ENCODE measurements around the gene RASSF3. TPM values are rescaled to one million over a fixed set of nuclear protein-coding genes. Genes with fewer than 3 reads are reported as not detected.

RASSF3 gene
- total and polyA plus RNA-seq, 2 experiments from 2014 or later: 20.6 to 39.6 TPM

- TF ChIP-seq ZNF462 (CRISPR knock-in tag; IDR thresholded peaks at IDR 0.05): 0 out of 2 replicates have a peak, but pooled peaks have one; percentile 14
- no peak for TF ChIP-seq CTCF (conservative IDR thresholded peaks at IDR 0.05; ENCODE audit: low read depth in 2 of 2)
- TF ChIP-seq ZNF331 (CRISPR knock-in tag; IDR thresholded peaks at IDR 0.05; ENCODE audit: low read depth): no peak
- peak; percentile 23 for ATAC-seq
Observed at GRCh38 chr12:64673490-64674169, 63.3 kb downstream of the RASSF3 start.

More at GRCh38 chr12:64673490-64674169, 63.3 kb downstream of the RASSF3 start:
- no peaks in the 10 kb centered on the region for H3K36me3 ChIP-seq (ENCODE audit: insufficient read depth)
- H3K4me3 ChIP-seq: no peak overlapping the region
- H4K20me1 ChIP-seq (replicated peaks; ENCODE audit: insufficient read depth): peaks cover 24% of the 10 kb centered on the region; the same call in 1 of the 2 replicates
- H3K36me3 Mint-ChIP-seq (ENCODE audit: low read depth): no peaks in the 10 kb centered on the region; the same call in 2 of the 3 replicates
- H2AFZ ChIP-seq: no peak overlapping the region
- no peak overlapping the region for H3K27ac ChIP-seq (ENCODE audit: low read depth)
- H3K9me3 Mint-ChIP-seq: no peaks in the 10 kb centered on the region
- peaks cover 99% of the 10 kb centered on the region for H3K79me2 ChIP-seq (replicated peaks; ENCODE audit: insufficient read depth)
- H3K27me3 ChIP-seq (ENCODE audit: insufficient read depth): no peaks in the 10 kb centered on the region
- H3K4me1 Mint-ChIP-seq: peaks cover 68% of the 10 kb centered on the region
- H3K4me2 ChIP-seq: peak overlapping the region; percentile 36
- no peaks in the 10 kb centered on the region for H3F3A ChIP-seq (replicated peaks; ENCODE audit: low read depth)
- no peaks in the 10 kb centered on the region for H3K9me2 ChIP-seq (ENCODE audit: insufficient read depth)
- H3K27me3 Mint-ChIP-seq (ENCODE audit: insufficient read depth, low read depth, poor library complexity): peaks cover 13% of the 10 kb centered on the region
- DNase-seq (ENCODE audit: low spot score): no peak
- peak overlapping the region; percentile 86 for H3K27ac Mint-ChIP-seq
- no peak overlapping the region for H3K4me3 Mint-ChIP-seq
- peaks cover 63% of the 10 kb centered on the region for H3K4me1 ChIP-seq (ENCODE audit: insufficient read depth)
